Panc1 (cell line): ENCODE measurements around the gene TMEM212. TPM values are rescaled to one million over a fixed set of nuclear protein-coding genes. Genes with fewer than 3 reads are reported as not detected.

Source experiments
- ATAC-seq: fragments of 200-7000 bp; cut with Tn5 transposase; 2 replicates; pipeline ENCODE4 v1.9.1; 2020; ENCODE audit warnings: mild to moderate bottlenecking, moderate library complexity
- BruUV-seq: library from RNA; stranded (reverse); fragments of 400-500 nt; replicated peaks from 2 replicates; lab custom pipeline; 2021; lab: Mats Ljungman, UMichigan
- CTCF ChIA-PET: fragments of 300-600 bp; sonication (Branson Sonifier 250); formaldehyde crosslinking; loops from one replicate; lab custom pipeline; 2022; ENCODE audit warnings: antibody characterized with exemption; lab: Charles Lee
- POLR2A ChIA-PET: fragments of 300-600 bp; sonication (Branson Sonifier 250); formaldehyde crosslinking; loops from one replicate; lab custom pipeline; 2022; ENCODE audit warnings: antibody characterized with exemption; lab: Charles Lee
- DNase-seq: peaks from one replicate; pipeline ENCODE4 v3.0.0-alpha.2; 2010; ENCODE audit warnings: low read depth, low spot score
- H3K27ac ChIP-seq: 2 replicates; pipeline ENCODE4 v1.5.1; 2011; ENCODE audit warnings: mild to moderate bottlenecking, low read length, inconsistent platforms
- H3K27me3 ChIP-seq: fragments of 200-500 bp; sonication (Bioruptor generic); 2 replicates; pipeline ENCODE4 v1.6.0; 2014; ENCODE audit warnings: low read length, inconsistent platforms; ENCODE audit not compliant: control insufficient read depth, insufficient read depth
- H3K36me3 ChIP-seq: fragments of 200-500 bp; sonication (Bioruptor generic); 2 replicates; pipeline ENCODE4 v1.5.1; 2014; ENCODE audit warnings: inconsistent platforms, mild to moderate bottlenecking, low read length, moderate library complexity; ENCODE audit not compliant: control insufficient read depth, insufficient read depth
- H3K4me1 ChIP-seq: 2 replicates; pipeline ENCODE4 v1.5.1; 2011; ENCODE audit warnings: inconsistent platforms, mild to moderate bottlenecking, low read length, moderate library complexity; ENCODE audit not compliant: control insufficient read depth, insufficient read depth
- H3K4me3 ChIP-seq, 2 experiments: 2 replicates each; pipeline ENCODE4 v1.5.1; 2011 to 2012; ENCODE audit warnings: low read depth in 2 of 2, low read length in 2 of 2, mild to moderate bottlenecking in 2 of 2, inconsistent platforms in 1 of 2, moderate library complexity in 1 of 2
- H3K9me3 ChIP-seq: fragments of 200-500 bp; sonication (Bioruptor generic); 2 replicates; pipeline ENCODE4 v1.5.1; 2014; ENCODE audit warnings: low read depth, mild to moderate bottlenecking, inconsistent platforms, low read length, moderate library complexity; ENCODE audit not compliant: control insufficient read depth, insufficient read depth
- POLR2AphosphoS5 ChIP-seq: IDR thresholded peaks from 2 replicates; pipeline ENCODE4 v1.6.1; 2012; ENCODE audit warnings: mild to moderate bottlenecking, low read depth, low read length, moderate library complexity
- SIN3A ChIP-seq: IDR thresholded peaks from 2 replicates; pipeline ENCODE4 v1.6.1; 2012; ENCODE audit warnings: low read depth, mild to moderate bottlenecking, low read length, moderate library complexity, borderline replicate concordance; ENCODE audit not compliant: insufficient read depth
- TCF7L2 ChIP-seq: IDR thresholded peaks from 2 replicates; pipeline ENCODE4 v1.6.1; 2011; ENCODE audit warnings: mild to moderate bottlenecking, low read depth, low read length, inconsistent platforms
- in situ Hi-C: cut with HindIII; loops from 2 replicates; pipeline ENCODE4 v1.10.0; 2016; ENCODE audit warnings: low sequenced_read_pairs, low pct_unique_long_range_greater_than_20kb
- intact Hi-C: fragments of 100-400 bp; cut with micrococcal nuclease; formaldehyde crosslinking; loops from one replicate; pipeline ENCODE4 v1.10.0; 2022; ENCODE audit not compliant: unreplicated experiment
- total RNA-seq: library from RNA; stranded (reverse); gene quantifications from one replicate; pipeline ENCODE4 v1.2.1, GENCODE V29; 2021; ENCODE audit not compliant: unreplicated experiment
- TF ChIP-seq, protein P1 (sequence below): fragments of 450-650 bp; IDR thresholded peaks from 2 replicates; pipeline ENCODE4 v1.5.1; 2017; ENCODE audit warnings: mild to moderate bottlenecking
- TF ChIP-seq, protein P2 (sequence below), 2 experiments: IDR thresholded peaks; 2 replicates each; pipeline ENCODE4 v1.6.1; 2011 to 2012; ENCODE audit warnings: low read depth in 2 of 2, control low read depth in 1 of 2, low read length in 1 of 2, mild to moderate bottlenecking in 1 of 2, moderate library complexity in 1 of 2; ENCODE audit not compliant: insufficient read depth in 1 of 2

TMEM212 gene
- total RNA-seq, 1 experiment from 2014 or later: not detected

DNA sequence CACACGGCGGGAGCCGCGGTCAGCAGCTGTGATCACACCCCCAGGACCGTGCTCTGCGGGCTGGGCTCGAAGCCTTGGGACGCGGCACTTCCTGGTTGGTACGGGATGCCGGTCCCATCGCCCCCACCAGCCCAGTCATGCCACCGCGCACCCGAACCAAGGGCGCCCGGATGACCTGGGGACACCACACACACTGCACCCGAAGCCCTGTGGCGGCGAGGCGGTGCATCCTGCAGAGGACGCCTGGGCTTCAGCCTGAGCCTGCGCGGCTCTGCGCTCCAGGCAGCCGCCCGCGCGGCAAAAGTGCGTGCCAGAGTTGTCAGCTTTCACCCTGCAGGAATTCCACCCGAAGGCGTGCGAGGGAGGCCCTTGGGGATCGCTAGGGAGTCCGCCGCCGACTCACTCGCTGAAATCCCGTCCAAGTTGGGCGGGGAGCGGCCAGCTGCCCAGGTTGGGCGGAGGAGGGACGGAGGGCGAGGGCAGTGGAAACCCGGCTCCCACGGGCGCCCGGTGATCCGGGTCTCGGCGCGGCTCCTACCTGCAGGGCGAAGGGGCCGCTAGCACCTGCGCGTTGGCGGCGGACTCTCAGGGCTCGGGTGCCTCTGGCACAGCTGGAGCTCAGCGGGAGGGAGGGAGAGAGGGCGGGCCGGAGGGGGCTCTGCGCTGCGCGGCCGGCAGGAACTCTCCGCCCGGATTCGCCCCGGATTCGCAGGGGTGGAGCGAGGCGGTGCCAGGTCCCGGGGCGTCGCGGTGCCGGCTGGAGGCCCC, 33.1 kb upstream of the TMEM212 start, which contains the start of gene PLD1:
TSS of gene PLD1 (minus strand) at position 623 of the 768 bp plus-strand sequence. CDS start 72,432 bp downstream, outside the sequence.
- H3K27ac ChIP-seq: peak within 1 kb of the TSS; percentile 99
- intact Hi-C loops (no loop called here), in situ Hi-C loops (no loop called here)
- H3K9me3 ChIP-seq: no peaks in the 10 kb centered on the region
- TF ChIP-seq, protein P1, sequence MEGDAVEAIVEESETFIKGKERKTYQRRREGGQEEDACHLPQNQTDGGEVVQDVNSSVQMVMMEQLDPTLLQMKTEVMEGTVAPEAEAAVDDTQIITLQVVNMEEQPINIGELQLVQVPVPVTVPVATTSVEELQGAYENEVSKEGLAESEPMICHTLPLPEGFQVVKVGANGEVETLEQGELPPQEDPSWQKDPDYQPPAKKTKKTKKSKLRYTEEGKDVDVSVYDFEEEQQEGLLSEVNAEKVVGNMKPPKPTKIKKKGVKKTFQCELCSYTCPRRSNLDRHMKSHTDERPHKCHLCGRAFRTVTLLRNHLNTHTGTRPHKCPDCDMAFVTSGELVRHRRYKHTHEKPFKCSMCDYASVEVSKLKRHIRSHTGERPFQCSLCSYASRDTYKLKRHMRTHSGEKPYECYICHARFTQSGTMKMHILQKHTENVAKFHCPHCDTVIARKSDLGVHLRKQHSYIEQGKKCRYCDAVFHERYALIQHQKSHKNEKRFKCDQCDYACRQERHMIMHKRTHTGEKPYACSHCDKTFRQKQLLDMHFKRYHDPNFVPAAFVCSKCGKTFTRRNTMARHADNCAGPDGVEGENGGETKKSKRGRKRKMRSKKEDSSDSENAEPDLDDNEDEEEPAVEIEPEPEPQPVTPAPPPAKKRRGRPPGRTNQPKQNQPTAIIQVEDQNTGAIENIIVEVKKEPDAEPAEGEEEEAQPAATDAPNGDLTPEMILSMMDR: no peak
- TF ChIP-seq SIN3A (peak; percentile 61; the same call in 1 of the 2 replicates), POLR2AphosphoS5 (peak; percentile 79), TCF7L2 (peak; percentile 96; the same call in 1 of the 2 replicates)
- TF ChIP-seq, protein P2, sequence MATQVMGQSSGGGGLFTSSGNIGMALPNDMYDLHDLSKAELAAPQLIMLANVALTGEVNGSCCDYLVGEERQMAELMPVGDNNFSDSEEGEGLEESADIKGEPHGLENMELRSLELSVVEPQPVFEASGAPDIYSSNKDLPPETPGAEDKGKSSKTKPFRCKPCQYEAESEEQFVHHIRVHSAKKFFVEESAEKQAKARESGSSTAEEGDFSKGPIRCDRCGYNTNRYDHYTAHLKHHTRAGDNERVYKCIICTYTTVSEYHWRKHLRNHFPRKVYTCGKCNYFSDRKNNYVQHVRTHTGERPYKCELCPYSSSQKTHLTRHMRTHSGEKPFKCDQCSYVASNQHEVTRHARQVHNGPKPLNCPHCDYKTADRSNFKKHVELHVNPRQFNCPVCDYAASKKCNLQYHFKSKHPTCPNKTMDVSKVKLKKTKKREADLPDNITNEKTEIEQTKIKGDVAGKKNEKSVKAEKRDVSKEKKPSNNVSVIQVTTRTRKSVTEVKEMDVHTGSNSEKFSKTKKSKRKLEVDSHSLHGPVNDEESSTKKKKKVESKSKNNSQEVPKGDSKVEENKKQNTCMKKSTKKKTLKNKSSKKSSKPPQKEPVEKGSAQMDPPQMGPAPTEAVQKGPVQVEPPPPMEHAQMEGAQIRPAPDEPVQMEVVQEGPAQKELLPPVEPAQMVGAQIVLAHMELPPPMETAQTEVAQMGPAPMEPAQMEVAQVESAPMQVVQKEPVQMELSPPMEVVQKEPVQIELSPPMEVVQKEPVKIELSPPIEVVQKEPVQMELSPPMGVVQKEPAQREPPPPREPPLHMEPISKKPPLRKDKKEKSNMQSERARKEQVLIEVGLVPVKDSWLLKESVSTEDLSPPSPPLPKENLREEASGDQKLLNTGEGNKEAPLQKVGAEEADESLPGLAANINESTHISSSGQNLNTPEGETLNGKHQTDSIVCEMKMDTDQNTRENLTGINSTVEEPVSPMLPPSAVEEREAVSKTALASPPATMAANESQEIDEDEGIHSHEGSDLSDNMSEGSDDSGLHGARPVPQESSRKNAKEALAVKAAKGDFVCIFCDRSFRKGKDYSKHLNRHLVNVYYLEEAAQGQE (IDR thresholded peaks at IDR 0.05; ENCODE audit: insufficient read depth in 1 of 2, low read depth in 2 of 2, low read length in 1 of 2): no peak
- no peaks in the 10 kb centered on the region for H3K36me3 ChIP-seq
- POLR2A ChIA-PET: interaction anchor here (0.5 to 1.4 kb wide), 9 partner anchors 19 to 552 kb away, joined by 3 to 6 read pairs (median 4); no protein-coding TSS in a partner anchor
- DNase-seq (no peak), ATAC-seq (peak; percentile 89)
- H3K27me3 ChIP-seq: no peaks in the 10 kb centered on the region
- H3K4me3 ChIP-seq: peak within 1 kb of the TSS; percentile 69 to 76
- peaks cover 58% of the 10 kb centered on the region for H3K4me1 ChIP-seq
- no TSS peak for BruUV-seq
- CTCF ChIA-PET: interaction anchor here (0.6 to 0.7 kb wide), 5 partner anchors 13 to 531 kb away, joined by 3 to 7 read pairs (median 4); no protein-coding TSS in a partner anchor

DNA sequence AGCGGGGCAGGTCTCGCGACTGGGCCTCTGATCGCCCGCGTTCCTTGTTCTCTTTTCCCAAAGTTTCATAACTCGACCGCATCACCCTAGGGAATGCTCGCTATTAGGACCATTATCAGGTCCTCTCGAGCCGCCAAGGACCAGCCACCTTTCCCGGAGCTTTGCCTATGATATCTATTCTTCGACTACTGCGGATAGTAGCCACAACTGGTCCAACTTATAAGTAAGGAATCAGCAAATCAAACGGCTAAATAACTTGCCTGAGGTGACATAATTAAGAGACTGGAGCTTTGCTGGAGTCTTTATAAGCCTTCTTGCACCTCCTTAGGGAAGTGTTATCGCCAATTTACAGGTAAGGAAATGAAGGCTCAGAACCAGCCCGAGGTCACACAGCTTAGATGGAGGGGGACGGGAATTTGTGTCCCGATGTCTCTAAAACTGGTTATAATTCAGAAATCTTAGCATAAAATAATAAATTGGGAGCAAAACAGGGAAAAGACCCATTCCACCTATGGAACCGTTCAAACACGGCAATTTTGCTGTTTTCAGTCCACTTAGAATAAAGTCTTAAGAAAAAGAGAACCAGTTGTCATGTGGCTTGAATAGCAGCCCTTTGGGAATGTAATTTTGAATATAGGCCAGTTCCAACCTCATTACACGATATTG, 32.4 kb upstream of the TMEM212 start:
- CTCF ChIA-PET: interaction anchor here (0.6 to 1.3 kb wide), 2 partner anchors 19 to 35 kb away, joined by 4 to 6 read pairs; no protein-coding TSS in a partner anchor
- ATAC-seq: no peak
- peak overlapping the region; percentile 69 to 76 for H3K4me3 ChIP-seq
- H3K27ac ChIP-seq: peak overlapping the region; percentile 97
- H3K9me3 ChIP-seq: no peaks in the 10 kb centered on the region
- H3K27me3 ChIP-seq: no peaks in the 10 kb centered on the region
- BruUV-seq: TSS peak; percentile 99
- peaks cover 51% of the 10 kb centered on the region for H3K4me1 ChIP-seq
- no peak for DNase-seq
- in situ Hi-C loops: no loop called here
- POLR2A ChIA-PET: interaction anchor here (0.6 to 1.3 kb wide), 4 partner anchors 23 to 329 kb away, joined by 3 to 9 read pairs (median 6); no protein-coding TSS in a partner anchor
- no peaks in the 10 kb centered on the region for H3K36me3 ChIP-seq
- TF ChIP-seq, protein P1: no peak
- TF ChIP-seq POLR2AphosphoS5: 0 out of 2 replicates have a peak, but pooled peaks have one; percentile 33
- peak; percentile 36; the same call in 1 of the 2 replicates for TF ChIP-seq SIN3A
- peak; percentile 92 for TF ChIP-seq TCF7L2
- intact Hi-C loops: no loop called here
